ENCODE measurements around the gene LRP1. TPM values are rescaled to one million over a fixed set of nuclear protein-coding genes. Genes with fewer than 3 reads are reported as not detected.
A peak's percentile ranks its signal among the peaks of the same experiment; 100 is the strongest.

LRP1 gene
- total RNA-seq, 1 experiment from 2014 or later, result 12.4 TPM

GRCh38 chr12:57239587-57240065 lies 111.3 kb downstream of the LRP1 start:
- Mint-ChIP-seq H3K36me3 (ENCODE audit: insufficient read depth, unreplicated experiment) (peaks cover 82% of the 10 kb centered on the region), H3K27me3 (ENCODE audit: unreplicated experiment) (peaks cover 51% of the 10 kb centered on the region), H3K4me3 (ENCODE audit: low read depth, unreplicated experiment) (peak overlapping the region; percentile 82), H3K9me3 (ENCODE audit: low read depth, unreplicated experiment) (no peaks in the 10 kb centered on the region), H3K4me1 (ENCODE audit: low read depth, unreplicated experiment) (peaks cover 30% of the 10 kb centered on the region), H3K27ac (ENCODE audit: unreplicated experiment) (peak overlapping the region; percentile 40)
- CTCF ChIA-PET, result interaction anchor here (0.7 to 2.8 kb wide), 6 partner anchors 10 to 127 kb away, joined by 3 to 14 read pairs (median 8); partner anchors contain the start of gene SHMT2
- TF ChIP-seq, protein P1, sequence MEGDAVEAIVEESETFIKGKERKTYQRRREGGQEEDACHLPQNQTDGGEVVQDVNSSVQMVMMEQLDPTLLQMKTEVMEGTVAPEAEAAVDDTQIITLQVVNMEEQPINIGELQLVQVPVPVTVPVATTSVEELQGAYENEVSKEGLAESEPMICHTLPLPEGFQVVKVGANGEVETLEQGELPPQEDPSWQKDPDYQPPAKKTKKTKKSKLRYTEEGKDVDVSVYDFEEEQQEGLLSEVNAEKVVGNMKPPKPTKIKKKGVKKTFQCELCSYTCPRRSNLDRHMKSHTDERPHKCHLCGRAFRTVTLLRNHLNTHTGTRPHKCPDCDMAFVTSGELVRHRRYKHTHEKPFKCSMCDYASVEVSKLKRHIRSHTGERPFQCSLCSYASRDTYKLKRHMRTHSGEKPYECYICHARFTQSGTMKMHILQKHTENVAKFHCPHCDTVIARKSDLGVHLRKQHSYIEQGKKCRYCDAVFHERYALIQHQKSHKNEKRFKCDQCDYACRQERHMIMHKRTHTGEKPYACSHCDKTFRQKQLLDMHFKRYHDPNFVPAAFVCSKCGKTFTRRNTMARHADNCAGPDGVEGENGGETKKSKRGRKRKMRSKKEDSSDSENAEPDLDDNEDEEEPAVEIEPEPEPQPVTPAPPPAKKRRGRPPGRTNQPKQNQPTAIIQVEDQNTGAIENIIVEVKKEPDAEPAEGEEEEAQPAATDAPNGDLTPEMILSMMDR (IDR thresholded peaks at IDR 0.05; ENCODE audit: unreplicated experiment), result no peak
- no TSS peak for BruUV-seq (replicated peaks)
- intact Hi-C loops (cut with micrococcal nuclease; ENCODE audit: unreplicated experiment), result loop anchor here (1.0 kb wide), 1 partner anchor 26 kb away; no protein-coding TSS in a partner anchor
- no peak for DNase-seq

DNA sequence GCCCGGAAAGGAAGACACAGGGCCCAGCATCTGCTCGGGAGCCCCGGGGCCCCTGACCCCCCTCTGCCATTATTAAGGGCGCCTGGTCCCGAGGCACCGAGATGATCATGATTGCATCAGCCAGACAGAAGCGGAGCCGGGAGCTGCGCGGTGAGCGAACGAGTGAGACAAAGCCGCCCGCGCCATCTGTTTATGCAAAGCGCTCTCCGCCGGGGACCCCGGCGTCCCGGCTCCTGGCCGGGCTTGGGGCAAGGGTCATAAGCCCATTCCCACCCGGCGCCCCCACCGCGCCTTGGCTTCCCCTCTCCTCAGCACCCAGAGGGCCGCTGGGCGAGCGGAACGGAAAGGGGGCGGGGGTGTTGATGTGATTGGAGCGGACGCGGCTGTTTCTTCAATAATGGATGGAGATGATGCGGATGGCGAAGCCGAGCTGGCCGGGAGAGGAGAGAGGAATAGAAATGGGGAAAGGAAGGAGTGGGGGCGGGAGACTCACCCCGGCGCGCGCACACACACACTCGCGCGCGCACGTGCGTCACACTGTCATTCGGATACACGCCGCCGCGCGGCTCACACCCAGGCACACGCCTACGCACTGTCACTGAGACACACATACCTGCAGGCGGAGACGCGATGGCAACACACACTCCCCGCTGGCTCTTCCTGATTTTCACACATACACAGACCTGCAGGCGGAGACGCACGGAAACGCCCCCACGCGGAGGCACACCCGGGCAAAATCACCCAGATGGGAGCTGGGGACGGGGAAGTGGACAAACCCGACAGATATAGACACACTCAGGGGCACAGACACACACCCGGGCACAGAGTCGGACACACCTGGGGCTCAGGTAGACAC lies 112.0 kb downstream of the LRP1 start:
- Mint-ChIP-seq H3K36me3 (ENCODE audit: insufficient read depth, unreplicated experiment) (peaks cover 85% of the 10 kb centered on the region), H3K9me3 (ENCODE audit: low read depth, unreplicated experiment) (no peaks in the 10 kb centered on the region), H3K27ac (ENCODE audit: unreplicated experiment) (peak overlapping the region; percentile 40), H3K4me3 (ENCODE audit: low read depth, unreplicated experiment) (peak overlapping the region; percentile 82), H3K27me3 (ENCODE audit: unreplicated experiment) (peaks cover 51% of the 10 kb centered on the region), H3K4me1 (ENCODE audit: low read depth, unreplicated experiment) (peaks cover 30% of the 10 kb centered on the region)
- TF ChIP-seq, protein P1 (IDR thresholded peaks at IDR 0.05; ENCODE audit: unreplicated experiment), result no peak
- intact Hi-C loops (cut with micrococcal nuclease; ENCODE audit: unreplicated experiment), result loop anchor here (1.0 kb wide), 1 partner anchor 27 kb away; no protein-coding TSS in a partner anchor
- DNase-seq, result peak; percentile 66
- CTCF ChIA-PET, result interaction anchor here (0.6 to 2.2 kb wide), 5 partner anchors 11 to 276 kb away, joined by 3 to 14 read pairs (median 3); partner anchors contain the start of gene SHMT2
- no TSS peak for BruUV-seq (replicated peaks)

- DNase-seq, result no peak
- Mint-ChIP-seq H3K27me3 (ENCODE audit: unreplicated experiment) (peaks cover 51% of the 10 kb centered on the region), H3K27ac (ENCODE audit: unreplicated experiment) (peak overlapping the region; percentile 40), H3K4me1 (ENCODE audit: low read depth, unreplicated experiment) (peaks cover 30% of the 10 kb centered on the region), H3K9me3 (ENCODE audit: low read depth, unreplicated experiment) (no peaks in the 10 kb centered on the region), H3K36me3 (ENCODE audit: insufficient read depth, unreplicated experiment) (peaks cover 80% of the 10 kb centered on the region), H3K4me3 (ENCODE audit: low read depth, unreplicated experiment) (peak overlapping the region; percentile 82)
- intact Hi-C loops (cut with micrococcal nuclease; ENCODE audit: unreplicated experiment), result loop anchor here (1.0 kb wide), 1 partner anchor 28 kb away; no protein-coding TSS in a partner anchor
- no TSS peak for BruUV-seq (replicated peaks)
- TF ChIP-seq, protein P1 (IDR thresholded peaks at IDR 0.05; ENCODE audit: unreplicated experiment), result no peak
- CTCF ChIA-PET, result interaction anchor here (0.6 to 2.2 kb wide), 3 partner anchors 11 to 275 kb away, joined by 3 to 14 read pairs (median 3); partner anchors contain the start of gene SHMT2
Observed at GRCh38 chr12:57240926-57241401, 112.7 kb downstream of the LRP1 start.

DNA sequence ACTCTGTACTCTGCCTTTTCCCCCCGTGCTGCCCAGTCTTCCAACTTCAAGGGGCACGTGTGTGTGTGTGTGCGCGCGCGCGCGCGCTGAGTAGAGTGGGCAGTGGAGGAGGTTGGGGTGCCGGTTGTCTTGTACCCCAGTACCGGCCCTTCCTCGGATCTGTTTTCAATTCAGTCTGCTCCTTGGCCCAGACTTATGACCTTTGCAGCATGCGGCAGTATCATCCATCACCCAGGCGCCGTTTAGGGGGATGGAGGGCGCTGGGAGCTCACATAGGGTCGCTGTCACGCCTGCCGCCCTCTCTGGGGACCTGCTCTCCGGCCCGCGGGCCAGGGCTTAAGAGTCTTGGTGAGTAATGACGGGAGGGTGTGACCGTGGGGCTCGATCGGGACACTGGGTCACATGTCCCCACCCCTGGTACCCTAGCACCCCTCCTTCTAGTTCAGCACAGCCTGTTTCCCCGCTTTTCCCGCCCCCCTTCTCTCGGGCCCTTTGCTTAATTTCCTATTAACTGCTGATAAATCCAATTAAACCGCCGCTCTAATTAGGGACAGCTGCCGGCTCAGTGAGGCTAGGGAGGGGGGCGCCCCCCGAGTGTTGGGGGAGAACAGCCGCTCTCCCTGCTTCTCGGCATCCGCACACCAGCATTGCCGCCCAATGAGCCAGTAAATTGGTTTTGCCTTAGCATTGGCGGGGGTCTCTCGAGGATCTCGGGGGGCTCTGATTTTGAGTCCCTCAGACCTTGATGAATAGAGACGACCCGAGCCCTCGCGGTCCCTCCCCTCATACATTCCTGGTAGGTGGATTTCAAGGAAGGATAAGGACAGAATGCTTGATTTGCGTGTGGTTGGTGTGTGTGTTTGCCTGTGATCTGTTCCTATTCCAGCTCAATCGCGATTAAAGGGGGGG lies 113.4 kb downstream of the LRP1 start:
- H3K4me1 Mint-ChIP-seq (ENCODE audit: low read depth, unreplicated experiment), result peaks cover 30% of the 10 kb centered on the region
- H3K27me3 Mint-ChIP-seq (ENCODE audit: unreplicated experiment), result peaks cover 51% of the 10 kb centered on the region
- CTCF ChIA-PET, result interaction anchor here (1.3 to 2.0 kb wide), 4 partner anchors 10 to 217 kb away, joined by 3 to 13 read pairs (median 6); partner anchors contain the start of gene SHMT2
- H3K27ac Mint-ChIP-seq (ENCODE audit: unreplicated experiment), result no peak overlapping the region
- H3K4me3 Mint-ChIP-seq (ENCODE audit: low read depth, unreplicated experiment), result peak overlapping the region; percentile 82
- H3K9me3 Mint-ChIP-seq (ENCODE audit: low read depth, unreplicated experiment), result no peaks in the 10 kb centered on the region
- DNase-seq, result no peak
- peaks cover 75% of the 10 kb centered on the region for H3K36me3 Mint-ChIP-seq (ENCODE audit: insufficient read depth, unreplicated experiment)
- intact Hi-C loops (cut with micrococcal nuclease; ENCODE audit: unreplicated experiment), result no loop called here
- TF ChIP-seq, protein P1 (IDR thresholded peaks at IDR 0.05; ENCODE audit: unreplicated experiment), result no peak
- no TSS peak for BruUV-seq (replicated peaks)

Measured in Calu3 (cell line).